ENCODE measurements around the gene GHITM. TPM values are rescaled to one million over a fixed set of nuclear protein-coding genes. Genes with fewer than 3 reads are reported as not detected.

The GHITM gene, protein sequence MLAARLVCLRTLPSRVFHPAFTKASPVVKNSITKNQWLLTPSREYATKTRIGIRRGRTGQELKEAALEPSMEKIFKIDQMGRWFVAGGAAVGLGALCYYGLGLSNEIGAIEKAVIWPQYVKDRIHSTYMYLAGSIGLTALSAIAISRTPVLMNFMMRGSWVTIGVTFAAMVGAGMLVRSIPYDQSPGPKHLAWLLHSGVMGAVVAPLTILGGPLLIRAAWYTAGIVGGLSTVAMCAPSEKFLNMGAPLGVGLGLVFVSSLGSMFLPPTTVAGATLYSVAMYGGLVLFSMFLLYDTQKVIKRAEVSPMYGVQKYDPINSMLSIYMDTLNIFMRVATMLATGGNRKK
- total RNA-seq: 100 to 1,000 TPM; 137 to 289 (median 182) TPM

DNA sequence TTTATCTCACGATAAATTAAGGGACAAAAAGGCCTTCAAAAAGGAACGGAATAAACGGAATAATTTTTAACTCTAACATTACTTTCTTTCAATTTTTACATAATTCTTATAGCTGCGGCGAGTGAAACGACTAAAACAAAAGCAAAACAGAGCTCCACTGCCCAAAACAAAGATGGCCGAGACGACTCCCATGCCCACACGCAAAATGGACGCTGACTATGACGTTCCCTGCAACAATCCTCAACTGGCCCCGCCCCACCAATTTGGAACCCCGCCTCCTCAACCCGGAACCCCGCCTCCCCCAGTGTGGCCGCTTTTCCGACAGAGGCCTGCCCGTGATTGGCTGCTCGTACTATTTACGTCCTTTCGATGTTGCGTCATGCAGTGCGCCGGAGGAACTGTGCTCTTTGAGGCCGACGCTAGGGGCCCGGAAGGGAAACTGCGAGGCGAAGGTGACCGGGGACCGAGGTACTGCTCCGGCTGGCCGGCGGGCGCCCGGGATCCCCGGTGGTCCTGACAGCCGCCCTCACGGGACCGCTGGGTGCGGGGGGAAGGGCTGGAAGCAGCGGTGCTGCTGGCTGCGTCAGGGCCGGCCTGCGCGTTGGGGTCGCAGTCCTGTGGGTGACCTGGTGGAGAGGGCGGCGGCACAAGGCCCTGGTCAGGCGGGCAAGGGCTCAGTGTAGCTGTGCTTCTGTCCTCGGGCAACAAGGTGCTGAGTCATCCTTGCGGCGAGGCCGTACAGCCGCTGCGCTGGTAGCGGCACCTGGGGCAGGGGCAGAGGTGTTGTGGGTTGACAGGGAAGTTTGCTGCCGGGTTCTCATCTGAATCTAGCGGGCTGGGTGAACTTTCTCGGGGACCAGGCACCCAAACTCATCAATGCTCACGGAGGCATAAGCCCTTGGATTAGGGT is at the start of gene GHITM:
Gene GHITM (plus strand): TSS at position 384 of the 910 bp plus-strand sequence. CDS start 1,992 bp downstream, outside the sequence.
- Histone ChIP-seq H3K27me3 (no peaks in the 10 kb centered on the region), H3K4me3 (peak within 1 kb of the TSS; percentile 86 to 99 (median 98)), H3K27ac (peak within 1 kb of the TSS; percentile 97 to 100 (median 98)), H3K9me3 (no peaks in the 10 kb centered on the region), H3K36me3 (peaks cover 0 to 33% (median 16%) of the 10 kb centered on the region in 3 donors), H3K4me1 (peaks cover 11 to 34% (median 13%) of the 10 kb centered on the region in 3 donors)
- intact Hi-C loops (cut with DNase I): no loop called here
- 0% methylated on average over 18 to 22 of the region's 61 CpGs for WGBS, 2 donors
- peak; percentile 96 for DNase-seq
- peak in 3 of 4 donors; percentile 90 to 94 (median 93) for TF ChIP-seq POLR2A (IDR thresholded peaks at IDR 0.05)
- TF ChIP-seq, protein P1, sequence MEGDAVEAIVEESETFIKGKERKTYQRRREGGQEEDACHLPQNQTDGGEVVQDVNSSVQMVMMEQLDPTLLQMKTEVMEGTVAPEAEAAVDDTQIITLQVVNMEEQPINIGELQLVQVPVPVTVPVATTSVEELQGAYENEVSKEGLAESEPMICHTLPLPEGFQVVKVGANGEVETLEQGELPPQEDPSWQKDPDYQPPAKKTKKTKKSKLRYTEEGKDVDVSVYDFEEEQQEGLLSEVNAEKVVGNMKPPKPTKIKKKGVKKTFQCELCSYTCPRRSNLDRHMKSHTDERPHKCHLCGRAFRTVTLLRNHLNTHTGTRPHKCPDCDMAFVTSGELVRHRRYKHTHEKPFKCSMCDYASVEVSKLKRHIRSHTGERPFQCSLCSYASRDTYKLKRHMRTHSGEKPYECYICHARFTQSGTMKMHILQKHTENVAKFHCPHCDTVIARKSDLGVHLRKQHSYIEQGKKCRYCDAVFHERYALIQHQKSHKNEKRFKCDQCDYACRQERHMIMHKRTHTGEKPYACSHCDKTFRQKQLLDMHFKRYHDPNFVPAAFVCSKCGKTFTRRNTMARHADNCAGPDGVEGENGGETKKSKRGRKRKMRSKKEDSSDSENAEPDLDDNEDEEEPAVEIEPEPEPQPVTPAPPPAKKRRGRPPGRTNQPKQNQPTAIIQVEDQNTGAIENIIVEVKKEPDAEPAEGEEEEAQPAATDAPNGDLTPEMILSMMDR (IDR thresholded peaks at IDR 0.05): peak in 5 of 6 experiments; percentile 20 to 67 (median 62)

DNA sequence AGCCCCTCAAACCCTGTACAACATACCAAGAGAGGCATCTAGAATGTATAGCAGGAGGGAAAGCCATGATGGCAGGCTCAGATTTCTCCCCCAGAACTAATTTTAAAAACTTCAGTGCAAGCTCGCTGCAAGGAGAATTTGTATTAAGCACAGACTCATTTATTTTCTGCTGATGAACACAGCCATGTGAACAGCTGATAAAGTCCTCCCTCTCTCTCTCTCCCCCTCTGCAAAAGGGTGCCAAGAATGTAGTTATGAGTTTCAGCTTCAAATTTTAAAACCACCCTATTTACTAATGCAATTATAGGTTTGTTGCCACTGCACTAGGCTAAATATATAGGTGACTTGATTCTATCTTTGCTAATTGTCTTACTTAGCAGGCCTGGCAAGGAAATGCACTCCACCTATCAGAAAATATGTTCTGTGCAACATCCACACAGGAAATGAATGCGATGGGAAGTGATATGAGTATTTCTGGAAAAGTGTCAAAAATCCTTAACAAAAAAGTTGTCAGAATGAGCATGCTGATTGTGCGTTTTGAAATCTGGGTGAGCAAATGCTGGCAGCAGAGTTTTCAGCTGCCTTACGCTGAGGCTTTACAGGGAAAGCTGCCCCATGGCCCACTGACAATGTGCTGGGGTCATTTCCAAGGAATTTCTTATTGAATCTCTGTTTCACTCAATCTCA is 43.4 kb upstream of the GHITM start:
- Histone ChIP-seq H3K4me1 (peaks cover 0 to 9% (median 5%) of the 10 kb centered on the region in 3 donors), H3K27me3 (no peaks in the 10 kb centered on the region), H3K9me3 (no peaks in the 10 kb centered on the region), H3K4me3 (no peak overlapping the region), H3K27ac (no peak overlapping the region), H3K36me3 (no peaks in the 10 kb centered on the region)
- no peak for TF ChIP-seq POLR2A (IDR thresholded peaks at IDR 0.05)
- TF ChIP-seq, protein P1 (IDR thresholded peaks at IDR 0.05): no peak
- 39 to 42% methylated on average over 4 of the region's 4 CpGs for WGBS, 2 donors
- intact Hi-C loops (cut with DNase I): no loop called here
- DNase-seq: no peak

DNA sequence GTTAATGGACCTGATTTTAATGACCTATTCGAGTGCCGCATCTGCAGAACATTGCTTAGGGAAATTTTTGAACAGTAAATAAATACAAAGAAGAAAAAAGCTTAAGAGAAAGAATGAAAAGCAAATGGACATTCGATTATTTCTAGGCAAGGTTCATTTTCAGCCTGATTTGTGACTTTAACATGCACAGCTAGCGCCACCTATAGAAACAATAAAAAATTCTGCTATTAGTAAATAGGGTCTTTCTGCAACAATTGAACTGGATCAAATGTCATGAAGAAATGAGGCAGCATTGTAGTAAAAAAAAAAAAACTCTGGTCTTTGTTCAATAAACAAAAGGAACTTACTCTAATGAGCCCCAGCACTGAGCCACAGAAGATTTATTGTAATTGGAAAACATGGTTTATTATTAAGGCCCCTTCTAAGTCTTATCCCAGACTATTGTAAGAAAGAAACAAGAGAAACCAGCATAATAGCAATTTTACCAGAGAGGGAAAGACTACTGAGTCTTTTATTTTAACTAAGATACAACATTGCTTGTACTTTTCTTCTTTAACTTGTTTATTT is 41.4 kb upstream of the GHITM start:
- peaks cover 0 to 9% (median 5%) of the 10 kb centered on the region in 3 donors for H3K4me1 ChIP-seq
- WGBS, 2 donors: 34 to 54% methylated on average over 4 of the region's 4 CpGs
- H3K9me3 ChIP-seq: no peaks in the 10 kb centered on the region
- no peak for DNase-seq
- no peak overlapping the region for H3K27ac ChIP-seq
- H3K36me3 ChIP-seq: no peaks in the 10 kb centered on the region
- H3K4me3 ChIP-seq: no peak overlapping the region
- intact Hi-C loops (cut with DNase I): no loop called here
- no peaks in the 10 kb centered on the region for H3K27me3 ChIP-seq
- TF ChIP-seq POLR2A (IDR thresholded peaks at IDR 0.05): no peak
- TF ChIP-seq, protein P1 (IDR thresholded peaks at IDR 0.05): peak in 2 of 6 experiments; percentile 43

- Histone ChIP-seq H3K4me3 (no peak overlapping the region), H3K27ac (no peak overlapping the region), H3K4me1 (peaks cover 0 to 9% (median 5%) of the 10 kb centered on the region in 3 donors), H3K9me3 (no peaks in the 10 kb centered on the region), H3K36me3 (no peaks in the 10 kb centered on the region), H3K27me3 (no peaks in the 10 kb centered on the region)
- intact Hi-C loops (cut with DNase I): no loop called here
- WGBS, 2 donors: 65 to 74% methylated on average over 2 of the region's 2 CpGs
- TF ChIP-seq POLR2A (IDR thresholded peaks at IDR 0.05): no peak
- TF ChIP-seq, protein P1 (IDR thresholded peaks at IDR 0.05): no peak
- DNase-seq: no peak
These were observed 40.6 kb upstream of the GHITM start for GRCh38 chr10:84098667-84099066.

All from esophagus squamous epithelium (tissue), 5 donors.